HEK293T (cell line): Measurements from ENCODE around the gene DECR2.

ENCODE experiments used
- ARNT ChIP-seq: fragments of 450-650 bp; IDR thresholded peaks from 2 replicates; pipeline ENCODE4 v1.6.1; 2017; ENCODE audit warnings: mild to moderate bottlenecking
- FOXA1 ChIP-seq: fragments of 450-650 bp; IDR thresholded peaks from 2 replicates; pipeline ENCODE4 v1.6.1; 2016; ENCODE audit warnings: mild to moderate bottlenecking
- L3MBTL2 ChIP-seq: fragments of 450-650 bp; conservative IDR thresholded peaks from 2 replicates; pipeline ENCODE4 v1.6.1; 2016; ENCODE audit warnings: mild to moderate bottlenecking
- LEF1 ChIP-seq: fragments of 450-650 bp; IDR thresholded peaks from 2 replicates; pipeline ENCODE4 v1.6.1; 2017; ENCODE audit warnings: mild to moderate bottlenecking, borderline replicate concordance
- NFRKB ChIP-seq: fragments of 450-650 bp; IDR thresholded peaks from 2 replicates; pipeline ENCODE4 v1.6.1; 2016; ENCODE audit warnings: mild to moderate bottlenecking, moderate library complexity
- PKNOX1 ChIP-seq: fragments of 450-650 bp; IDR thresholded peaks from 2 replicates; pipeline ENCODE4 v1.6.1; 2016
- SP1 ChIP-seq: fragments of 450-650 bp; IDR thresholded peaks from 2 replicates; pipeline ENCODE4 v1.6.1; 2017
- SUZ12 ChIP-seq: fragments of 450-650 bp; IDR thresholded peaks from 2 replicates; pipeline ENCODE4 v1.6.1; 2016; ENCODE audit warnings: mild to moderate bottlenecking

- TF ChIP-seq L3MBTL2, result no peak
- no peak for TF ChIP-seq FOXA1
- TF ChIP-seq SUZ12, result no peak
- no peak for TF ChIP-seq NFRKB
- TF ChIP-seq ARNT, result no peak
- TF ChIP-seq LEF1, result no peak
- TF ChIP-seq SP1, result no peak
- TF ChIP-seq PKNOX1, result no peak
These were observed 42.3 kb downstream of the DECR2 start for GRCh38 chr16:444027-444426.
